ENCODE data around the gene KLHL3. TPM values are rescaled to one million over a fixed set of nuclear protein-coding genes. Genes with fewer than 3 reads are reported as not detected.

Gene KLHL3
- total RNA-seq, 1 experiment from 2014 or later, result 13.6 TPM

- CTCF ChIA-PET, result no interaction called here
- no TSS peak for BruUV-seq (replicated peaks)
- no peaks in the 10 kb centered on the region for H3K4me1 ChIP-seq (replicated peaks; ENCODE audit: insufficient read depth)
- H3K9me2 ChIP-seq (ENCODE audit: insufficient read depth), result no peaks in the 10 kb centered on the region
- POLR2A ChIA-PET (ENCODE audit: unreplicated experiment), result no interaction called here
- H4K20me1 ChIP-seq (ENCODE audit: insufficient read depth), result no peaks in the 10 kb centered on the region
- DNase-seq, result no peak
- no peak overlapping the region for H2AFZ ChIP-seq
- no peak overlapping the region for H3K27ac ChIP-seq
- no peaks in the 10 kb centered on the region for H3F3A ChIP-seq (ENCODE audit: insufficient read depth, low read depth)
- no peaks in the 10 kb centered on the region; the same call in 1 of the 2 replicates for H3K9me3 ChIP-seq (ENCODE audit: insufficient read depth, low read depth)
- H3K36me3 ChIP-seq (ENCODE audit: low read depth), result no peaks in the 10 kb centered on the region
- intact Hi-C loops (cut with micrococcal nuclease; ENCODE audit: unreplicated experiment), result no loop called here
- H3K27me3 ChIP-seq (ENCODE audit: insufficient read depth, low read depth), result no peaks in the 10 kb centered on the region
- no peak overlapping the region for H3K4me3 ChIP-seq
- no peak overlapping the region for H3K4me2 ChIP-seq
- no peak for TF ChIP-seq EZH2 (IDR thresholded peaks at IDR 0.05; ENCODE audit: low read depth)
- TF ChIP-seq CTCF (conservative IDR thresholded peaks at IDR 0.05), result no peak
- H3K79me2 ChIP-seq (ENCODE audit: low read depth), result no peaks in the 10 kb centered on the region
These were observed 148.0 kb downstream of the KLHL3 start for GRCh38 chr5:137587919-137588318.

- Histone ChIP-seq H4K20me1 (ENCODE audit: insufficient read depth) (no peaks in the 10 kb centered on the region), H3K79me2 (ENCODE audit: low read depth) (no peaks in the 10 kb centered on the region)
- CTCF ChIA-PET, result no interaction called here
These were observed 151.6 kb downstream of the KLHL3 start for GRCh38 chr5:137584262-137584661.

GRCh38 chr5:137583129-137583528, 152.8 kb downstream of the KLHL3 start:
- CTCF ChIA-PET, result no interaction called here
- no peak overlapping the region for H3K4me2 ChIP-seq

More at GRCh38 chr5:137584262-137584661, 151.6 kb downstream of the KLHL3 start:
- H3K9me2 ChIP-seq (ENCODE audit: insufficient read depth), result no peaks in the 10 kb centered on the region
- H3K36me3 ChIP-seq (ENCODE audit: low read depth), result no peaks in the 10 kb centered on the region
- no TSS peak for BruUV-seq (replicated peaks)
- no peak overlapping the region for H3K27ac ChIP-seq
- no peaks in the 10 kb centered on the region for H3K9me3 ChIP-seq (ENCODE audit: insufficient read depth, low read depth)
- intact Hi-C loops (cut with micrococcal nuclease; ENCODE audit: unreplicated experiment), result no loop called here
- H3F3A ChIP-seq (ENCODE audit: insufficient read depth, low read depth), result no peaks in the 10 kb centered on the region
- no peaks in the 10 kb centered on the region for H3K27me3 ChIP-seq (ENCODE audit: insufficient read depth, low read depth)
- H3K4me1 ChIP-seq (replicated peaks; ENCODE audit: insufficient read depth), result no peaks in the 10 kb centered on the region
- DNase-seq, result no peak
- POLR2A ChIA-PET (ENCODE audit: unreplicated experiment), result no interaction called here
- H3K4me2 ChIP-seq, result no peak overlapping the region
- no peak overlapping the region for H2AFZ ChIP-seq
- H3K4me3 ChIP-seq, result no peak overlapping the region
- TF ChIP-seq CTCF (conservative IDR thresholded peaks at IDR 0.05) (no peak), EZH2 (IDR thresholded peaks at IDR 0.05; ENCODE audit: low read depth) (no peak)

GRCh38 chr5:137582218-137582617, 153.7 kb downstream of the KLHL3 start:
- ChIA-PET CTCF (no interaction called here), POLR2A (ENCODE audit: unreplicated experiment) (interaction anchor here (0.6 kb wide), 1 partner anchor 547 kb away, joined by 5 read pairs; no protein-coding TSS in a partner anchor)
- no peak overlapping the region for H3K4me3 ChIP-seq
- H2AFZ ChIP-seq, result no peak overlapping the region
- H3K27ac ChIP-seq, result no peak overlapping the region
- H3K4me2 ChIP-seq, result no peak overlapping the region
- no peaks in the 10 kb centered on the region for H3K79me2 ChIP-seq (ENCODE audit: low read depth)
- intact Hi-C loops (cut with micrococcal nuclease; ENCODE audit: unreplicated experiment), result no loop called here
- BruUV-seq (replicated peaks), result no TSS peak
- no peaks in the 10 kb centered on the region for H3F3A ChIP-seq (ENCODE audit: insufficient read depth, low read depth)
- H3K36me3 ChIP-seq (ENCODE audit: low read depth), result no peaks in the 10 kb centered on the region
- no peaks in the 10 kb centered on the region for H4K20me1 ChIP-seq (ENCODE audit: insufficient read depth)
- DNase-seq, result no peak
- no peak for TF ChIP-seq EZH2 (IDR thresholded peaks at IDR 0.05; ENCODE audit: low read depth)
- no peak for TF ChIP-seq CTCF (conservative IDR thresholded peaks at IDR 0.05)
- H3K27me3 ChIP-seq (ENCODE audit: insufficient read depth, low read depth), result no peaks in the 10 kb centered on the region
- no peaks in the 10 kb centered on the region for H3K4me1 ChIP-seq (replicated peaks; ENCODE audit: insufficient read depth)
- H3K9me3 ChIP-seq (ENCODE audit: insufficient read depth, low read depth), result no peaks in the 10 kb centered on the region
- no peaks in the 10 kb centered on the region for H3K9me2 ChIP-seq (ENCODE audit: insufficient read depth)

More at GRCh38 chr5:137583129-137583528, 152.8 kb downstream of the KLHL3 start:
- Histone ChIP-seq H4K20me1 (ENCODE audit: insufficient read depth) (no peaks in the 10 kb centered on the region), H3K79me2 (ENCODE audit: low read depth) (no peaks in the 10 kb centered on the region), H3K9me3 (ENCODE audit: insufficient read depth, low read depth) (no peaks in the 10 kb centered on the region), H3K9me2 (ENCODE audit: insufficient read depth) (no peaks in the 10 kb centered on the region), H2AFZ (no peak overlapping the region), H3K36me3 (ENCODE audit: low read depth) (no peaks in the 10 kb centered on the region), H3K27me3 (ENCODE audit: insufficient read depth, low read depth) (no peaks in the 10 kb centered on the region), H3F3A (ENCODE audit: insufficient read depth, low read depth) (no peaks in the 10 kb centered on the region), H3K4me3 (no peak overlapping the region), H3K4me1 (replicated peaks; ENCODE audit: insufficient read depth) (no peaks in the 10 kb centered on the region), H3K27ac (no peak overlapping the region)
- intact Hi-C loops (cut with micrococcal nuclease; ENCODE audit: unreplicated experiment), result no loop called here
- POLR2A ChIA-PET (ENCODE audit: unreplicated experiment), result no interaction called here
- TF ChIP-seq EZH2 (IDR thresholded peaks at IDR 0.05; ENCODE audit: low read depth), result no peak
- BruUV-seq (replicated peaks), result no TSS peak
- no peak for DNase-seq

Measured in PC-9 (cell line).